Astrocyte (in vitro differentiated cells and primary cell): ENCODE results near the gene BSG. TPM values are rescaled to one million over a fixed set of nuclear protein-coding genes. Genes with fewer than 3 reads are reported as not detected.

Experiments
- DNase-seq: peaks from one replicate; pipeline ENCODE4 v3.0.0-alpha.2; 2010; ENCODE audit warnings: low read depth
- FAIRE-seq: peaks from 2 replicates; lab custom pipeline; 2011; peaks lifted over from hg19 to GRCh38; lab: Jason Lieb, UNC
- H2AFZ ChIP-seq: 2 replicates; pipeline ENCODE4 v1.6.0; 2012; ENCODE audit warnings: low read depth, low read length, inconsistent platforms
- H3K27ac ChIP-seq: 2 replicates; pipeline ENCODE4 v1.5.1; 2011; ENCODE audit warnings: low read depth, low read length, inconsistent platforms
- H3K27me3 ChIP-seq: 2 replicates; pipeline ENCODE4 v1.6.0; 2011; ENCODE audit warnings: low read length, inconsistent platforms; ENCODE audit not compliant: insufficient read depth
- H3K36me3 ChIP-seq: 2 replicates; pipeline ENCODE4 v1.5.1; 2011; ENCODE audit warnings: low read length, inconsistent platforms; ENCODE audit not compliant: insufficient read depth
- H3K4me1 ChIP-seq: 2 replicates; pipeline ENCODE4 v1.5.1; 2011; ENCODE audit warnings: low read length, inconsistent platforms; ENCODE audit not compliant: insufficient read depth
- H3K4me2 ChIP-seq: 2 replicates; pipeline ENCODE4 v1.6.0; 2012; ENCODE audit warnings: low read length, inconsistent platforms
- H3K4me3 ChIP-seq: 2 replicates; pipeline ENCODE4 v1.5.1; 2011; ENCODE audit warnings: low read depth, mild to moderate bottlenecking, low read length, inconsistent platforms; ENCODE audit not compliant: insufficient read depth
- H3K79me2 ChIP-seq: 2 replicates; pipeline ENCODE4 v1.6.0; 2012; ENCODE audit warnings: mild to moderate bottlenecking, low read length, inconsistent platforms; ENCODE audit not compliant: insufficient read depth
- H3K9ac ChIP-seq: 2 replicates; pipeline ENCODE4 v1.6.0; 2012; ENCODE audit warnings: mild to moderate bottlenecking, low read length, inconsistent platforms
- H3K9me3 ChIP-seq: 2 replicates; pipeline ENCODE4 v1.5.1; 2012; ENCODE audit warnings: low read depth, mild to moderate bottlenecking, low read length, inconsistent platforms; ENCODE audit not compliant: insufficient read depth
- H4K20me1 ChIP-seq: 2 replicates; pipeline ENCODE4 v1.6.0; 2012; ENCODE audit warnings: low read length, inconsistent platforms; ENCODE audit not compliant: insufficient read depth
- H3K27ac Mint-ChIP-seq: one replicate; pipeline ENCODE4 v1.8.0; 2021; ENCODE audit warnings: mild to moderate bottlenecking, mixed read lengths; ENCODE audit not compliant: unreplicated experiment
- H3K27me3 Mint-ChIP-seq: one replicate; pipeline ENCODE4 v1.8.0; 2021; ENCODE audit warnings: low read depth, mixed read lengths; ENCODE audit not compliant: unreplicated experiment
- H3K36me3 Mint-ChIP-seq: one replicate; pipeline ENCODE4 v1.8.0; 2021; ENCODE audit warnings: low read depth, mixed read lengths; ENCODE audit not compliant: unreplicated experiment
- H3K4me1 Mint-ChIP-seq: one replicate; pipeline ENCODE4 v1.8.0; 2021; ENCODE audit warnings: low read depth, mixed read lengths; ENCODE audit not compliant: unreplicated experiment
- H3K4me3 Mint-ChIP-seq: one replicate; pipeline ENCODE4 v1.8.0; 2021; ENCODE audit warnings: mild to moderate bottlenecking, moderate library complexity, mixed read lengths; ENCODE audit not compliant: unreplicated experiment
- H3K9me3 Mint-ChIP-seq: one replicate; pipeline ENCODE4 v1.8.0; 2021; ENCODE audit warnings: mild to moderate bottlenecking, mixed read lengths; ENCODE audit not compliant: unreplicated experiment
- EZH2 ChIP-seq: IDR thresholded peaks from 2 replicates; pipeline ENCODE4 v1.6.1; 2012; ENCODE audit warnings: mild to moderate bottlenecking, low read length, inconsistent platforms; ENCODE audit not compliant: insufficient read depth
- total RNA-seq: library from RNA; stranded (reverse); gene quantifications from 2 replicates; pipeline ENCODE4 v1.2.1, GENCODE V29; 2021
- TF ChIP-seq, protein P1 (sequence below): IDR thresholded peaks from 2 replicates; pipeline ENCODE4 v1.5.1; 2011; ENCODE audit warnings: low read depth, mild to moderate bottlenecking, inconsistent platforms, low read length, moderate library complexity; ENCODE audit not compliant: insufficient read depth

The BSG gene
- total RNA-seq, 1 donor from 2014 or later = 807 TPM

DNA sequence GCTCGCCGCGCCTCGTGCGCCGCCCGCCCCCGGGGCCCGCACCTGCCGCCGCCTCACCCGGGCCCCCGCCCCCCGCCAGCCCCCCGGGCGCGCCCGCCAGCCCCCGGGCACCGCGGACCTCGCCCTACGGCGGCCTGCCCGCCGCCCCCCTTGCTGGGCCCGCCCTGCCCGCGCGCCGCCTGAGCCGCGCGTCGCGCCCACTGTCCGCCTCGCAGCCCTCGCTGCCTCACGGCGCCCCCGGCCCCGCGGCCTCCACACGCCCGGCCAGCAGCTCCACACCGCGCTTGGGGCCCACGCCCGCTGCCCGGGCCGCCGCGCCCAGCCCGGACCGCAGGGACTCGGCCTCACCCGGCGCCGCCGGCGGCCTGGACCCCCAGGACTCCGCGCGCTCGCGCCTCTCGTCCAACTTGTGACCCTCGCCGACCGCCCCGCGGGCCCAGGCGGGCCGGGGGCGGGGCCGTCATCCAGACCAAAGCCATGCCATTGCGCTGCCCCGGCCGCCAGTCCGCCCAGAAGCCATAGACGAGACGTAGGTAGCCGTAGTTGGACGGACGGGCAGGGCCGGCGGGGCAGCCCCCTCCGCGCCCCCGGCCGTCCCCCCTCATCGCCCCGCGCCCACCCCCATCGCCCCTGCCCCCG is 43.8 kb downstream of the BSG start:
- no peaks in the 10 kb centered on the region for H3K79me2 ChIP-seq
- H3K4me3 ChIP-seq = no peak overlapping the region
- no peaks in the 10 kb centered on the region for H3K27me3 ChIP-seq
- no peaks in the 10 kb centered on the region for H3K4me1 Mint-ChIP-seq
- no peaks in the 10 kb centered on the region for H4K20me1 ChIP-seq
- peaks cover 2% of the 10 kb centered on the region for H3K9me3 Mint-ChIP-seq
- TF ChIP-seq, protein P1, sequence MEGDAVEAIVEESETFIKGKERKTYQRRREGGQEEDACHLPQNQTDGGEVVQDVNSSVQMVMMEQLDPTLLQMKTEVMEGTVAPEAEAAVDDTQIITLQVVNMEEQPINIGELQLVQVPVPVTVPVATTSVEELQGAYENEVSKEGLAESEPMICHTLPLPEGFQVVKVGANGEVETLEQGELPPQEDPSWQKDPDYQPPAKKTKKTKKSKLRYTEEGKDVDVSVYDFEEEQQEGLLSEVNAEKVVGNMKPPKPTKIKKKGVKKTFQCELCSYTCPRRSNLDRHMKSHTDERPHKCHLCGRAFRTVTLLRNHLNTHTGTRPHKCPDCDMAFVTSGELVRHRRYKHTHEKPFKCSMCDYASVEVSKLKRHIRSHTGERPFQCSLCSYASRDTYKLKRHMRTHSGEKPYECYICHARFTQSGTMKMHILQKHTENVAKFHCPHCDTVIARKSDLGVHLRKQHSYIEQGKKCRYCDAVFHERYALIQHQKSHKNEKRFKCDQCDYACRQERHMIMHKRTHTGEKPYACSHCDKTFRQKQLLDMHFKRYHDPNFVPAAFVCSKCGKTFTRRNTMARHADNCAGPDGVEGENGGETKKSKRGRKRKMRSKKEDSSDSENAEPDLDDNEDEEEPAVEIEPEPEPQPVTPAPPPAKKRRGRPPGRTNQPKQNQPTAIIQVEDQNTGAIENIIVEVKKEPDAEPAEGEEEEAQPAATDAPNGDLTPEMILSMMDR = no peak
- TF ChIP-seq EZH2 = no peak
- H3K27ac ChIP-seq = no peak overlapping the region
- no peak overlapping the region for H3K4me3 Mint-ChIP-seq
- H2AFZ ChIP-seq = no peak overlapping the region
- no peak overlapping the region for H3K27ac Mint-ChIP-seq
- no peak for DNase-seq
- no peaks in the 10 kb centered on the region for H3K36me3 ChIP-seq
- peaks cover 7% of the 10 kb centered on the region for H3K4me1 ChIP-seq
- FAIRE-seq = no peak
- no peaks in the 10 kb centered on the region for H3K27me3 Mint-ChIP-seq
- no peak overlapping the region for H3K4me2 ChIP-seq
- H3K9me3 ChIP-seq = no peaks in the 10 kb centered on the region
- H3K9ac ChIP-seq = no peak overlapping the region
- peaks cover 18% of the 10 kb centered on the region for H3K36me3 Mint-ChIP-seq

DNA sequence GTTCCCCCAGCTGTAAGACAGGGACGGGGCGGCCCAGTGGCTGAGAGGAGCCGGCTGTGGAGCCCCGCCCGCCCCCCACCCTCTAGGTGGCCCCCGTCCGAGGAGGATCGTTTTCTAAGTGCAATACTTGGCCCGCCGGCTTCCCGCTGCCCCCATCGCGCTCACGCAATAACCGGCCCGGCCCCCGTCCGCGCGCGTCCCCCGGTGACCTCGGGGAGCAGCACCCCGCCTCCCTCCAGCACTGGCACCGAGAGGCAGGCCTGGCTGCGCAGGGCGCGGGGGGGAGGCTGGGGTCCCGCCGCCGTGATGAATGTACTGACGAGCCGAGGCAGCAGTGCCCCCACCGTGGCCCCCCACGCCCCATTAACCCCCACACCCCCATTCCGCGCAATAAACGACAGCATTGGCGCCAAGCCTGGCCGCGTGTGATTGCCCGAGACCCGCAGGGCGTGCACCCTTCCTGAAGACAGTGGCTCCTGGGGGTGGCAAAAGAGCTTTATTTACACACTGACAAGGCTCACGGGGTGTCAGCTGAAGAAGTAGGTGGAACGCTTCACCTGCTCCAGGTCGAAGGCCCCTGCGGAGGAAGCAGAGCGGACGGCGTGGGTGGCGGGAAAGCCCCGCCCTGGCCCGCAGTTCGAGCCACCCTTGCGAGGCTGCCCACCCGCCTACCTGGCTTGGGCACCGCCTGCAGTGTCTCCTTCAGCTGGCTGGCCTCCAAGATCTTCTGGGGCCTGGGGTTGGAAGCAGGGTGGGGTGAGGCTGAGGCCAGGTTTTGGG is 44.5 kb downstream of the BSG start:
- Histone ChIP-seq H3K9ac (no peak overlapping the region), H2AFZ (no peak overlapping the region), H3K36me3 (no peaks in the 10 kb centered on the region), H3K79me2 (no peaks in the 10 kb centered on the region), H3K27ac (no peak overlapping the region), H3K27me3 (no peaks in the 10 kb centered on the region), H4K20me1 (no peaks in the 10 kb centered on the region), H3K4me1 (peaks cover 4% of the 10 kb centered on the region), H3K4me3 (no peak overlapping the region), H3K9me3 (no peaks in the 10 kb centered on the region), H3K4me2 (no peak overlapping the region)
- Mint-ChIP-seq H3K27me3 (no peaks in the 10 kb centered on the region), H3K9me3 (peaks cover 2% of the 10 kb centered on the region), H3K27ac (no peak overlapping the region), H3K4me1 (no peaks in the 10 kb centered on the region), H3K36me3 (peaks cover 18% of the 10 kb centered on the region), H3K4me3 (no peak overlapping the region)
- TF ChIP-seq, protein P1 = no peak
- no peak for TF ChIP-seq EZH2
- no peak for FAIRE-seq
- DNase-seq = no peak
